Activated B cell treated with CpG ODN at 0.5 μM for 24 hours (primary cell): ENCODE measurements around the gene POLE2. TPM values are rescaled to one million over a fixed set of nuclear protein-coding genes. Genes with fewer than 3 reads are reported as not detected.
A peak's percentile ranks its signal among the peaks of the same experiment; 100 is the strongest.

Source experiments
- ATAC-seq: fragments of 200-7000 bp; cut with Tn5 transposase; one replicate; pipeline ENCODE4 v1.10.0; 2021; ENCODE audit warnings: low read depth, mild to moderate bottlenecking, moderate library complexity
- CTCF ChIA-PET: fragments of 350-600 bp; sonication (Branson Sonifier 250); formaldehyde crosslinking; loops from one replicate; lab custom pipeline; 2021; ENCODE audit warnings: antibody characterized with exemption; lab: Charles Lee
- POLR2A ChIA-PET: fragments of 350-600 bp; sonication (Branson Sonifier 250); formaldehyde crosslinking; loops from one replicate; lab custom pipeline; 2021; ENCODE audit warnings: antibody characterized with exemption; lab: Charles Lee
- DNase-seq: peaks from one replicate; pipeline ENCODE4 v3.0.0; 2022
- H3K27ac Mint-ChIP-seq: one replicate; pipeline ENCODE4 v1.8.0; 2020; ENCODE audit warnings: mixed read lengths
- H3K27me3 Mint-ChIP-seq: one replicate; pipeline ENCODE4 v1.8.0; 2021; ENCODE audit warnings: mixed read lengths
- H3K36me3 Mint-ChIP-seq: one replicate; pipeline ENCODE4 v1.8.0; 2021; ENCODE audit warnings: low read depth, mixed read lengths
- H3K4me1 Mint-ChIP-seq: one replicate; pipeline ENCODE4 v1.8.0; 2021; ENCODE audit warnings: mixed read lengths
- H3K4me3 Mint-ChIP-seq: one replicate; pipeline ENCODE4 v1.8.0; 2020; ENCODE audit warnings: mild to moderate bottlenecking, mixed read lengths
- H3K9me3 Mint-ChIP-seq: one replicate; pipeline ENCODE4 v1.8.0; 2020; ENCODE audit warnings: mixed read lengths
- intact Hi-C: fragments of 100-400 bp; cut with micrococcal nuclease; formaldehyde crosslinking; loops from one replicate; pipeline ENCODE4 v1.15.1; 2024
- total RNA-seq: library from RNA; stranded (reverse); gene quantifications from 2 replicates; pipeline ENCODE4 v1.2.3, GENCODE V29; 2022
- TF ChIP-seq, protein P1 (sequence below): fragments of 200-600 bp; IDR thresholded peaks from one replicate; pipeline ENCODE4 v1.8.0; 2022; ENCODE audit warnings: antibody characterized with exemption, mild to moderate bottlenecking

Gene POLE2
- total RNA-seq, 1 donor from 2014 or later: 5.3 TPM

DNA sequence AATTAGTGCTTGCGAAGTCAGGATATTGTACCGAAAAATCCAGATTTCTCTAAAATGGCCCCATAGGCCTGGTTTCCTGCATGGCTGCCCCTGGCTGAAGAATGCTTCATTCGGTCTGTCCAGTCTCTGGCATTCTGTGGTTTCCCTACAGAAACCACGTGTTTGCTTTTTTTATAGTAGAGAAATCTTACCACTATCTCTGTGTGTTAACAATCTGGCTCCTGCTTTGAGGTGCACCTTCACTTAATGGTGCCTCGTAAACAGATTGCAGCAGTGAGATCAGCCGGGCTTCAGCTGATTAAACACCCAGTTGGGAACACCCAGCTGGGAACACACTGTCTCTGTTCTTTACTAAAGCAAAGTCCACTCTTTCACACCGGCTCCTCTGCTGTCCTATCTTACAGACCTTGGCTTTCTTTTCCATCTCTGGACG is 46.3 kb downstream of the POLE2 start:
- CTCF ChIA-PET: no interaction called here
- H3K4me3 Mint-ChIP-seq: peak overlapping the region; percentile 19

DNA sequence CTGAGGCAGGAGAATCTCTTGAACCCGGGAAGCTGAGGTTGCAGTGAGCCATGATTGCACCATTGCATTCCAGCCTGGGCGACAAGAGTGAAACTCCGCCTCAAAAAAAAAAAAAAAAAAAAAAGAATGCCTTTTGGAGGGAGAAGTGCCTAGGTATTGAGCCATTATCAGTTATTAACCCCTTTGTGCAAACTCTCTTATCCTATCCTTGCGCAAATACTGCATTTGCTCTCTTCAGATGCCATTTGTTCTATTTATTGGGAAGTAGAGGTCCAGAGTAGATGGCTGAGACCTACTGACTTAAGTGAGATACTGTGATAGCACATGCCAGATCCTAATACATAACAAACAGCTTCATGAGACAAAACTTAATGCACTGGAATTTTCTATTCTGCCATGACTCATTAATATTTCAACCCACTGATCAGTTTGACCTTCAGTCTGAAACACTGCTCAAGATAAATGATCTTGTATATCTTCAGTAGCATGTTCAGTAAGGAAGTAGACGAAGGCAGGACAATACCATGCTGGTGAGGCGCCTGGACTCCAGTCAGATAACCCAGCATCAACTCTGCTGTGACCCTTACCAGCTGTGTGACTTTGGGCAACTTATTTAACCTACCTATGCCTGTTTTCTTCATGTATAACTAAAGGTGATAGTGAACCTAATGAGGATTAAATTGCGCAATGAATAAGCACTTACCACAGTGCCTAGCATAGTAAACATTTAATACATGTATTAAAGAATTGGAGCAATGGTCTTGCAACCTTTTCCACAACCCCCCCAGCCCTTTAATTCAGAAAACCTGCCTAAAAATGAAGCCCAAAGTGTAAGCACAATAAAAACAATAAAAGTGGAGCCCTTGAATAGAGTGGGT is 47.2 kb downstream of the POLE2 start:
- peaks cover 60% of the 10 kb centered on the region for H3K4me1 Mint-ChIP-seq
- H3K36me3 Mint-ChIP-seq: peaks cover 57% of the 10 kb centered on the region
- POLR2A ChIA-PET: interaction anchor here (0.6 kb wide), 1 partner anchor 140 kb away, joined by 6 read pairs; no protein-coding TSS in a partner anchor
- TF ChIP-seq, protein P1, sequence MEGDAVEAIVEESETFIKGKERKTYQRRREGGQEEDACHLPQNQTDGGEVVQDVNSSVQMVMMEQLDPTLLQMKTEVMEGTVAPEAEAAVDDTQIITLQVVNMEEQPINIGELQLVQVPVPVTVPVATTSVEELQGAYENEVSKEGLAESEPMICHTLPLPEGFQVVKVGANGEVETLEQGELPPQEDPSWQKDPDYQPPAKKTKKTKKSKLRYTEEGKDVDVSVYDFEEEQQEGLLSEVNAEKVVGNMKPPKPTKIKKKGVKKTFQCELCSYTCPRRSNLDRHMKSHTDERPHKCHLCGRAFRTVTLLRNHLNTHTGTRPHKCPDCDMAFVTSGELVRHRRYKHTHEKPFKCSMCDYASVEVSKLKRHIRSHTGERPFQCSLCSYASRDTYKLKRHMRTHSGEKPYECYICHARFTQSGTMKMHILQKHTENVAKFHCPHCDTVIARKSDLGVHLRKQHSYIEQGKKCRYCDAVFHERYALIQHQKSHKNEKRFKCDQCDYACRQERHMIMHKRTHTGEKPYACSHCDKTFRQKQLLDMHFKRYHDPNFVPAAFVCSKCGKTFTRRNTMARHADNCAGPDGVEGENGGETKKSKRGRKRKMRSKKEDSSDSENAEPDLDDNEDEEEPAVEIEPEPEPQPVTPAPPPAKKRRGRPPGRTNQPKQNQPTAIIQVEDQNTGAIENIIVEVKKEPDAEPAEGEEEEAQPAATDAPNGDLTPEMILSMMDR: no peak
- H3K9me3 Mint-ChIP-seq: no peaks in the 10 kb centered on the region
- peak overlapping the region; percentile 46 for H3K27ac Mint-ChIP-seq
- H3K27me3 Mint-ChIP-seq: no peaks in the 10 kb centered on the region
- CTCF ChIA-PET: no interaction called here
- H3K4me3 Mint-ChIP-seq: no peak overlapping the region
- ATAC-seq (no peak), DNase-seq (no peak)
- intact Hi-C loops: no loop called here

More for the DNA sequence above, 46.3 kb downstream of the POLE2 start:
- peak overlapping the region; percentile 13 for H3K27ac Mint-ChIP-seq
- POLR2A ChIA-PET: no interaction called here
- ATAC-seq: no peak
- TF ChIP-seq, protein P1: no peak
- H3K9me3 Mint-ChIP-seq: no peaks in the 10 kb centered on the region
- intact Hi-C loops: no loop called here
- DNase-seq: no peak
- no peaks in the 10 kb centered on the region for H3K27me3 Mint-ChIP-seq
- peaks cover 52% of the 10 kb centered on the region for H3K36me3 Mint-ChIP-seq
- peaks cover 51% of the 10 kb centered on the region for H3K4me1 Mint-ChIP-seq

- Mint-ChIP-seq H3K4me3 (peak overlapping the region; percentile 3), H3K27ac (peak overlapping the region; percentile 67), H3K9me3 (no peaks in the 10 kb centered on the region), H3K27me3 (no peaks in the 10 kb centered on the region), H3K4me1 (peaks cover 74% of the 10 kb centered on the region), H3K36me3 (peaks cover 60% of the 10 kb centered on the region)
- TF ChIP-seq, protein P1: no peak
- intact Hi-C loops: loop anchor here (10.0 kb wide), 1 partner anchor 1187 kb away; no protein-coding TSS in a partner anchor
- ChIA-PET CTCF (no interaction called here), POLR2A (interaction anchor here (0.6 to 1.5 kb wide), 2 partner anchors 18 to 56 kb away, joined by 3 to 4 read pairs; partner anchors contain the start of genes MGAT2 and RPL36AL)
- ATAC-seq (no peak), DNase-seq (no peak)
Observed at GRCh38 chr14:49637534-49638078, 50.4 kb downstream of the POLE2 start.

GRCh38 chr14:49636866-49637265 is 51.1 kb downstream of the POLE2 start:
- intact Hi-C loops: loop anchor here (10.0 kb wide), 1 partner anchor 1188 kb away; no protein-coding TSS in a partner anchor
- H3K36me3 Mint-ChIP-seq: peaks cover 53% of the 10 kb centered on the region

More at GRCh38 chr14:49636866-49637265, 51.1 kb downstream of the POLE2 start:
- ChIA-PET CTCF (no interaction called here), POLR2A (interaction anchor here (0.5 to 6.3 kb wide), 4 partner anchors 17 to 75 kb away, joined by 3 to 117 read pairs (median 6); partner anchors contain the start of genes LRR1, MGAT2 and RPL36AL)
- no peak for ATAC-seq
- TF ChIP-seq, protein P1: no peak
- H3K27me3 Mint-ChIP-seq: no peaks in the 10 kb centered on the region
- H3K27ac Mint-ChIP-seq: peak overlapping the region; percentile 67
- H3K4me3 Mint-ChIP-seq: peak overlapping the region; percentile 45
- H3K4me1 Mint-ChIP-seq: peaks cover 73% of the 10 kb centered on the region
- no peak for DNase-seq
- H3K9me3 Mint-ChIP-seq: no peaks in the 10 kb centered on the region
